AG09309 (cell line): Measurements from ENCODE around the gene TTF2.

Experiments used
- DNase-seq: peaks from one replicate; pipeline ENCODE4 v3.0.0-alpha.2; 2010; ENCODE audit warnings: low read depth
- H3K4me3 ChIP-seq: 2 replicates; pipeline ENCODE4 v1.5.1; 2011; ENCODE audit warnings: mild to moderate bottlenecking, low read depth, low read length, moderate library complexity; ENCODE audit not compliant: control insufficient read depth
- TF ChIP-seq, protein P1 (sequence below): IDR thresholded peaks from 2 replicates; pipeline ENCODE4 v1.5.1; 2011; ENCODE audit warnings: mild to moderate bottlenecking, low read depth, low read length, inconsistent platforms; ENCODE audit not compliant: insufficient read depth, control insufficient read depth; ENCODE audit errors: missing control alignments

TTF2 gene

DNA sequence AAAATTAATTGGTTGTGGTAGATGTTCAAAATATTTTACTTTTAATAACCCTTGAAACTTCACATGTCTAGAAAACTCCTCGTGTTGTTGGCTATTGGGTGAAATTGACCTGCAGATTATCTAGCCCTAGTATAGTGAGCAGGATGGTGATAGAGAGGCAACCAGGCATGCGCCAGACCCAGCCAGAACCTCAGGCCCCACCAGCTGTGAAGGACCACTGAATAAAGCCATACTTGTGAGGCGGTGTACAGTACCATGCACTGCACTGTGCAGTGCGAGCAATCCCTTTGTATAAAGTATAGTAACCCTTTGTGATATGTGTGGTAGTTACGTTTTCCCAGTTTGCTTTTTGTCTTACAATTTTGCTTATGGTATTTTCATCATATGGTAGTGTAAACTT is 8.5 kb downstream of the TTF2 start:
- H3K4me3 ChIP-seq: no peak overlapping the region
- no peak for DNase-seq
- TF ChIP-seq, protein P1, sequence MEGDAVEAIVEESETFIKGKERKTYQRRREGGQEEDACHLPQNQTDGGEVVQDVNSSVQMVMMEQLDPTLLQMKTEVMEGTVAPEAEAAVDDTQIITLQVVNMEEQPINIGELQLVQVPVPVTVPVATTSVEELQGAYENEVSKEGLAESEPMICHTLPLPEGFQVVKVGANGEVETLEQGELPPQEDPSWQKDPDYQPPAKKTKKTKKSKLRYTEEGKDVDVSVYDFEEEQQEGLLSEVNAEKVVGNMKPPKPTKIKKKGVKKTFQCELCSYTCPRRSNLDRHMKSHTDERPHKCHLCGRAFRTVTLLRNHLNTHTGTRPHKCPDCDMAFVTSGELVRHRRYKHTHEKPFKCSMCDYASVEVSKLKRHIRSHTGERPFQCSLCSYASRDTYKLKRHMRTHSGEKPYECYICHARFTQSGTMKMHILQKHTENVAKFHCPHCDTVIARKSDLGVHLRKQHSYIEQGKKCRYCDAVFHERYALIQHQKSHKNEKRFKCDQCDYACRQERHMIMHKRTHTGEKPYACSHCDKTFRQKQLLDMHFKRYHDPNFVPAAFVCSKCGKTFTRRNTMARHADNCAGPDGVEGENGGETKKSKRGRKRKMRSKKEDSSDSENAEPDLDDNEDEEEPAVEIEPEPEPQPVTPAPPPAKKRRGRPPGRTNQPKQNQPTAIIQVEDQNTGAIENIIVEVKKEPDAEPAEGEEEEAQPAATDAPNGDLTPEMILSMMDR: no peak

GRCh38 chr1:117069220-117069844 is 9.2 kb downstream of the TTF2 start:
- DNase-seq: no peak
- no peak overlapping the region for H3K4me3 ChIP-seq
- TF ChIP-seq, protein P1: no peak

DNA sequence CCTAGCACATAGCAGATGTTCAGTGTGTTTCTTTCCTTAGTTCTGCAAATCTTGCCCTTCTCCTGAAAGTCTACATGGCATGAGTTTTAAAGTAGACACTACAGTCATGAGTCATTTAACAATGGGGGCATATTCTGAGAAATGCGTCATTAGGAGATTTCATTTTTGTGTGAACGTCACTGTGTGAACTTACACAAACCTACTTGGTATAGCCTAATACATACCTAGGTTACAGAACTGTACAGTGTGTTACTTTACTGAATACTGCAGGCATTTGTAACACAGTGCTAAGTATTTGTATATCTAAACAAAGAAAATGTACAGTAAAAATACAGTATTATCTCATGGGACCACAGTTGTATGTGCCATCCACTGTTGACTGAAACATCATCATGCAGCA is 10.0 kb downstream of the TTF2 start:
- H3K4me3 ChIP-seq: no peak overlapping the region
- TF ChIP-seq, protein P1: no peak
- no peak for DNase-seq

DNA sequence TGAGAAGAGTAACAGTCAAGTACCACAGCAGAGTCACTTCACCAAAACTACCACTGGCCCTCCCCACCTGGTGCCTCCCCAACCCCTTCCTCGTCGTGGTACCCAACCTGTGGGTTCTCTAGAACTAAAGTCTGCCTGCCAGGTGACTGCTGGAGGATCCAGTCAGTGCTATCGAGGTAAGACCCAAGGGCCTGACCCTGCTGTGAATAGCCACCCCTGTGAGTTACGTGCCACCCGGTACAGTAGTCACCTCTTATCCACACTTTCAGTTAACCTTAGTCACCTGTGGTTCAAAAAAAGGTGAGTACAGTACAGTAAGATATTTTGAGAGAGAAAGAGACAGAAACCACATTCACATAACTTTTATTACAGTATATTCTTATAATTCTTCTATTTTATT is 16.5 kb downstream of the TTF2 start:
- no peak for DNase-seq
- H3K4me3 ChIP-seq: no peak overlapping the region
- TF ChIP-seq, protein P1: no peak

GRCh38 chr1:117077267-117077666 is 17.1 kb downstream of the TTF2 start:
- H3K4me3 ChIP-seq: no peak overlapping the region
- DNase-seq: peak; percentile 81
- TF ChIP-seq, protein P1: no peak

- TF ChIP-seq, protein P1: no peak
- no peak for DNase-seq
- no peak overlapping the region for H3K4me3 ChIP-seq
These were observed 19.6 kb downstream of the TTF2 start for GRCh38 chr1:117079737-117080136.
